ENCODE results near the gene IDUA. TPM values are rescaled to one million over a fixed set of nuclear protein-coding genes. Genes with fewer than 3 reads are reported as not detected.

Gene IDUA
- total and polyA plus RNA-seq, 12 donors: 4.6 to 13.3 (median 8.7) TPM

GRCh38 chr4:1017211-1017610 is 30.4 kb downstream of the IDUA start:
- intact Hi-C loops (cut with DNase I): no loop called here
- no peak for TF ChIP-seq CTCF (IDR thresholded peaks at IDR 0.05)
- Histone ChIP-seq H3K4me3 (no peak overlapping the region), H3K27ac (no peak overlapping the region), H3K36me3 (no peaks in the 10 kb centered on the region), H3K4me1 (peaks cover 0 to 12% (median 2%) of the 10 kb centered on the region in 9 donors), H3K9me3 (no peaks in the 10 kb centered on the region), H3K27me3 (peaks cover 0 to 7% (median 0%) of the 10 kb centered on the region in 7 donors)
- ATAC-seq: no peak
- WGBS, 2 donors: 78 to 85% methylated on average over 15 to 16 of the region's 16 CpGs
- DNase-seq: no peak

DNA sequence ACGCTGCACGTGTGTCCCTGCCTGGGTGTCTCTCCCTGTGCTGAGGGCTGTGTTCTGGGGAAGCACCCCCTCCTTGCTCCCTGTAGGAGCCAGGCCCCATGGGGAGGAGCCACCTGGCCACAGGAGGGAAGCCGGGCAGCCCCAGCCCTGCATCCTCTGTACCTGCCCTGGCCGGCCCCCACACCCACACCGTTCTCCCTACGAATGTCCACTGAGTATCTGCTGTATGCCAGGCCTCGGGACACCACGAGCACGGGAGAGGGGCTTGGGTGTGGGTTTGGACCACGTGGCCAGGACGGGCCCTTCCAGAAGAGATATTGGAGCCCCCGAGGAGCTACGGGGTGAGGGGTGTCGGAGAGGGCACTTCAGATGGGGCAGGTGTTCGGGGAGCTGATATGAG is 30.9 kb downstream of the IDUA start:
- no peaks in the 10 kb centered on the region for H3K36me3 ChIP-seq
- H3K27me3 ChIP-seq: peaks cover 0 to 2% (median 0%) of the 10 kb centered on the region in 7 donors
- WGBS, 2 donors: 81 to 85% methylated on average over 15 of the region's 15 CpGs
- no peak overlapping the region for H3K4me3 ChIP-seq
- no peak for DNase-seq
- no peak for TF ChIP-seq CTCF (IDR thresholded peaks at IDR 0.05)
- ATAC-seq: no peak
- H3K27ac ChIP-seq: no peak overlapping the region
- no peaks in the 10 kb centered on the region for H3K9me3 ChIP-seq
- intact Hi-C loops (cut with DNase I): no loop called here
- H3K4me1 ChIP-seq: peaks cover 0 to 7% (median 0%) of the 10 kb centered on the region in 9 donors

DNA sequence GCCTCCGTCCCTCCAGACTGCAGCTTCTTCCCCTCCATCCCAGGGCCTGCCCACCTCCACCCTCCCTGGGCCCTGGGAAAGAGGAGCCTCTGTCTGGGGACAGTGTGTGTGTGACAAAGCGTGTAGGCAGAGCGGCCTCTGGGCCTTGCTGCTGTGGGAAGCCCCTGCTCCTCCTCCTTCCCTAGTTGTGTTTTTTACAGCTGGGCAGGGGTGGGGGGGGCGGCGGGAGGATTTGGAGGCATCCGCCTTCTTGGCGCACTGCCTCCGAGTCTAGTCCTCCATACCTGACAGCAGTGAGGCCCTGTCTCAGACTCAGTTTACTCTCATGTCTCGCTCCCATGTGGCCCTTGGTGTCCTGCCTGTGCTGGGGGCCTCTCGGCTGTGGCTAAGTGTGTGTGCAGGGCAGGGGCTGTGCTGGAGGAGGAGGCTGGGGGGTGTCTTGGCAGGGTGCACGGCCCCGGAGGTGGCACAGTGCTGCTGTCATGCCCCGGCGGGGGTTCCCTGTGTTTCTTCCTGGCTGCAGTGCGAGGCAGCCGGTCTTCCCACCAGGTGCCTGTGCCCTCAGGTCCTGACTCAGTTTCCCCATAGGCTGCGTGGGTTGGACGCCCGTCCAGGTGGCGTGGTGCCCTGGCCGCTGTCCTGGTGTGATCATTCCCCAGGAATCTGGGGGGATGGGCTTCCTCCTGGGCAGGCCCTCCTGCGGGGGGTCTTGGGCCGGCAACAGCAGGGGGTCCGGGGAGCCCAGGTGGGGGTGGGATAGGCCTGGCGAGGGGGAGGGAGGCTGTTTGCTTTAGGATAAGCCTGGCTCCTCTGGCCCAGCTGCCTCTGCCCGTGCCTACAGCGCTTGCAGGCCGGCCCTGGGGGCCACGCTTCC is 31.5 kb downstream of the IDUA start:
- DNase-seq: no peak
- H3K27me3 ChIP-seq: no peaks in the 10 kb centered on the region
- no peak overlapping the region for H3K27ac ChIP-seq
- 72 to 81% methylated on average over 29 of the region's 29 CpGs for WGBS, 2 donors
- H3K36me3 ChIP-seq: no peaks in the 10 kb centered on the region
- intact Hi-C loops (cut with DNase I): no loop called here
- no peak overlapping the region for H3K4me3 ChIP-seq
- H3K4me1 ChIP-seq: peaks cover 0 to 6% (median 0%) of the 10 kb centered on the region in 9 donors
- ATAC-seq: no peak
- TF ChIP-seq CTCF (IDR thresholded peaks at IDR 0.05): no peak
- H3K9me3 ChIP-seq: no peaks in the 10 kb centered on the region

DNA sequence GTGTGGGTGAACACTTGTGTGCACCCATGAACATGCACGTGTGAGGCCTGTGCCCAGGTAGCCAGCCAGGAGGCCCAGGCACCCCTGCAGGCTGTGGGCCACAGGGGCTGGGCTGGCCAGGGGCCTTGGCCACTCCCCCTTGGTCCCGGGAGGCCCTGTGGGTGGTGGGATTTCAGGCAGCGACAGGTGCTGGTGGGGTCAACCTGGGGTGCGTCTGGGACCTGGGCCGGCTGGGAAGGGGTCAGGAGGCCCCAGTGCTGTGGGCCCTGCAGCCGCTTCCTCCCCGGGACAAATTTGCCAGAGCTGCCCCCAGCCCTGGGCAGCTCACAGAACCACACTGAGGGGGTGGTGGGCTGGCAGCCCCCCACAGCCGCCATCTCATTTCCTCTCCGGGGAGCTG is 32.5 kb downstream of the IDUA start:
- Histone ChIP-seq H3K27ac (no peak overlapping the region), H3K9me3 (no peaks in the 10 kb centered on the region), H3K4me3 (no peak overlapping the region), H3K36me3 (peaks cover 0 to 2% (median 0%) of the 10 kb centered on the region in 9 donors), H3K27me3 (no peaks in the 10 kb centered on the region), H3K4me1 (no peaks in the 10 kb centered on the region)
- DNase-seq (no peak), ATAC-seq (no peak)
- intact Hi-C loops (cut with DNase I): no loop called here
- WGBS, 2 donors: 60 to 70% methylated on average over 9 of the region's 9 CpGs
- TF ChIP-seq CTCF (IDR thresholded peaks at IDR 0.05): no peak
